Progenitor cell of endocrine pancreas (in vitro differentiated cells): ENCODE measurements around the gene FOXP3. TPM values are rescaled to one million over a fixed set of nuclear protein-coding genes. Genes with fewer than 3 reads are reported as not detected.

Source experiments
- DNase-seq: peaks from one replicate; pipeline ENCODE4 v3.0.0; 2021; ENCODE audit warnings: low spot score; ENCODE audit not compliant: unreplicated experiment
- H3K27ac Mint-ChIP-seq: 2 replicates; pipeline ENCODE4 v1.8.0; 2021; ENCODE audit warnings: mild to moderate bottlenecking, moderate library complexity, mixed read lengths
- H3K27me3 Mint-ChIP-seq: 2 replicates; pipeline ENCODE4 v1.8.0; 2021; ENCODE audit warnings: mixed read lengths
- H3K36me3 Mint-ChIP-seq: 2 replicates; pipeline ENCODE4 v1.8.0; 2022; ENCODE audit warnings: mixed read lengths; ENCODE audit not compliant: insufficient read depth
- H3K4me1 Mint-ChIP-seq: 2 replicates; pipeline ENCODE4 v1.8.0; 2021; ENCODE audit warnings: low read depth, mixed read lengths
- H3K4me3 Mint-ChIP-seq: 2 replicates; pipeline ENCODE4 v1.8.0; 2021; ENCODE audit warnings: low read depth, mild to moderate bottlenecking, moderate library complexity, mixed read lengths
- H3K9me3 Mint-ChIP-seq: 2 replicates; pipeline ENCODE4 v1.8.0; 2021; ENCODE audit warnings: low read depth, mixed read lengths
- CTCF ChIP-seq: fragments of 200-600 bp; sonication (generic); IDR thresholded peaks from one replicate; pipeline ENCODE4 v1.5.0; 2021; ENCODE audit warnings: antibody characterized with exemption, mild to moderate bottlenecking; ENCODE audit not compliant: unreplicated experiment
- total RNA-seq: library from RNA; stranded (reverse); gene quantifications from 2 replicates; pipeline ENCODE4 v1.2.1, GENCODE V29; 2021

The FOXP3 gene
- total RNA-seq, 1 donor from 2014 or later: 0.24 TPM

- Mint-ChIP-seq H3K4me1 (no peaks in the 10 kb centered on the region), H3K36me3 (no peaks in the 10 kb centered on the region), H3K9me3 (peaks cover 19% of the 10 kb centered on the region), H3K27me3 (peaks cover 18% of the 10 kb centered on the region), H3K4me3 (no peak overlapping the region), H3K27ac (no peak overlapping the region)
- no peak for TF ChIP-seq CTCF
- DNase-seq: no peak
Observed at GRCh38 chrX:49228185-49228584, 36.3 kb downstream of the FOXP3 start.

- Mint-ChIP-seq H3K27ac (no peak overlapping the region), H3K36me3 (no peaks in the 10 kb centered on the region), H3K4me3 (no peak overlapping the region), H3K27me3 (peaks cover 22% of the 10 kb centered on the region), H3K9me3 (peaks cover 23% of the 10 kb centered on the region), H3K4me1 (no peaks in the 10 kb centered on the region)
- no peak for TF ChIP-seq CTCF
- DNase-seq: no peak
Observed at GRCh38 chrX:49227726-49228125, 36.8 kb downstream of the FOXP3 start.

DNA sequence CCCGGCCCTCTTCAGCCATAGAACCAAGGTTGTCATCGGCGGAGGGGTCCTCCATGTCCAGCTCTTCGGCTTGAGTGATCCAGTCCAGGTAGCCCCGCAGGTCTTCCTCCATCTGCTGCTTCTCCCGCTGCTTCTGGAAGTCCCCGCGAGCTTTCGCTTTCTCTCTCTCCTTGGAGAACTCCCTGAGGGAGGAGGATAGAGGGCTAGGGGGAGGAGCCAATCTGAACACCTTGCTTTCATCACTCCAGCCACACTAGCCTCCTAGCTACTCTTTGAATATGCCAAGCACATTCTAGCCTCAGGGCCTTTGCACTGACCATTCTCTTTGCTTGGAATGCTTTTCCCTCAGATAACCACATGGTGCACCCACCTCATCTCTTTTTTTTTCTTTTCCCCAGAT lies 37.6 kb downstream of the FOXP3 start:
- Mint-ChIP-seq H3K4me1 (no peaks in the 10 kb centered on the region), H3K27me3 (peaks cover 23% of the 10 kb centered on the region), H3K27ac (no peak overlapping the region), H3K36me3 (peaks cover under 1% of the 10 kb centered on the region), H3K9me3 (peaks cover 29% of the 10 kb centered on the region), H3K4me3 (no peak overlapping the region)
- TF ChIP-seq CTCF: no peak
- DNase-seq: no peak

DNA sequence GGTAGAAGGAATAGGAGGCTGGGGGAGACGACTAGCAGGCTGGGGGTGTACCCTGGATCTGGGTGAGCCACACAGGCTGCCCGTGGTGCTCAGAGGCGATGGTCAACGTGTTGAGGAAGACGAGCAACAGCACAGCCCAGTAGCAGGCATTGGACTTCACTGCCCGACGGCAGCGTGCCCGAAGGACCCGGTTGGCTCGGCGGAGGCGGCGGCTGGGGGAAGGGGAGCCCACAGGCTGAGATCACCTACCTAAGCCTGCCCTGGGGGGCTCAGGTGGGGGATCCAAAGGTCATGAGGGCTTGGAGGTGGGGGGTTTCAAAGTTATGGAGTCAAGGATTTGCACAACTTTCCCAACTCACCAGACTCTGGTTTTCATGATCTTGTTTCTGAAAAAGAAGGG lies 38.7 kb downstream of the FOXP3 start:
- H3K27me3 Mint-ChIP-seq: peaks cover 26% of the 10 kb centered on the region

GRCh38 chrX:49221868-49222267 lies 42.6 kb downstream of the FOXP3 start:
- Mint-ChIP-seq H3K36me3 (peaks cover 1% of the 10 kb centered on the region), H3K9me3 (peaks cover 24% of the 10 kb centered on the region), H3K4me3 (no peak overlapping the region), H3K27ac (no peak overlapping the region), H3K27me3 (peaks cover 25% of the 10 kb centered on the region), H3K4me1 (no peaks in the 10 kb centered on the region)
- no peak for DNase-seq
- no peak for TF ChIP-seq CTCF

More for the DNA sequence above, 38.7 kb downstream of the FOXP3 start:
- H3K27ac Mint-ChIP-seq: no peak overlapping the region
- H3K4me3 Mint-ChIP-seq: no peak overlapping the region
- DNase-seq: no peak
- peaks cover 28% of the 10 kb centered on the region for H3K9me3 Mint-ChIP-seq
- TF ChIP-seq CTCF: no peak
- peaks cover 1% of the 10 kb centered on the region for H3K36me3 Mint-ChIP-seq
- no peaks in the 10 kb centered on the region for H3K4me1 Mint-ChIP-seq
